Fibroblast of lung (primary cell): ENCODE measurements around the gene MACROD2. TPM values are rescaled to one million over a fixed set of nuclear protein-coding genes. Genes with fewer than 3 reads are reported as not detected.

ENCODE experiments used
- DNase-seq, 2 donors: peaks; one replicate each; pipeline versions ENCODE4 v3.0.0 to v3.0.0-alpha.2; 2010; ENCODE audit warnings: low read depth in 2 of 2
- H2AFZ ChIP-seq: 2 replicates; pipeline ENCODE4 v1.5.1; 2012; ENCODE audit warnings: low read length, control low read depth, inconsistent platforms
- H3K27ac ChIP-seq: 2 replicates; pipeline ENCODE4 v1.5.1; 2011; ENCODE audit warnings: low read length, control low read depth; ENCODE audit not compliant: insufficient read depth
- H3K27me3 ChIP-seq: 2 replicates; pipeline ENCODE4 v1.5.1; 2011; ENCODE audit warnings: mild to moderate bottlenecking, low read length; ENCODE audit not compliant: control insufficient read depth, insufficient read depth
- H3K36me3 ChIP-seq: 2 replicates; pipeline ENCODE4 v1.5.1; 2011; ENCODE audit warnings: low read length; ENCODE audit not compliant: control insufficient read depth, insufficient read depth
- H3K4me1 ChIP-seq: 2 replicates; pipeline ENCODE4 v1.5.1; 2011; ENCODE audit warnings: low read length; ENCODE audit not compliant: control insufficient read depth, insufficient read depth; ENCODE audit errors: extremely low read depth
- H3K4me2 ChIP-seq: 2 replicates; pipeline ENCODE4 v1.5.1; 2011; ENCODE audit warnings: low read length, control low read depth; ENCODE audit not compliant: insufficient read depth; ENCODE audit errors: extremely low read depth
- H3K4me3 ChIP-seq, 4 experiments: fragments of 200-600 bp in 1 of 4; sonication (generic) in 1 of 4; replicated peaks in 1 of 4; 2 replicates each; pipeline ENCODE4 v1.5.1; 2011 to 2016; ENCODE audit warnings: low read length in 4 of 4, low read depth in 3 of 4, mild to moderate bottlenecking in 3 of 4, control low read depth in 2 of 4, inconsistent platforms in 1 of 4, mixed read lengths in 1 of 4; ENCODE audit not compliant: insufficient read depth in 1 of 4; ENCODE audit errors: control extremely low read depth in 1 of 4
- H3K79me2 ChIP-seq: 2 replicates; pipeline ENCODE4 v1.5.1; 2012; ENCODE audit warnings: mild to moderate bottlenecking, low read length, inconsistent platforms; ENCODE audit not compliant: control insufficient read depth, insufficient read depth
- H3K9ac ChIP-seq: 2 replicates; pipeline ENCODE4 v1.5.1; 2011; ENCODE audit warnings: mild to moderate bottlenecking, low read length, control low read depth; ENCODE audit not compliant: insufficient read depth
- H3K9me3 ChIP-seq: 2 replicates; pipeline ENCODE4 v1.5.1; 2012; ENCODE audit warnings: low read depth, low read length; ENCODE audit not compliant: control insufficient read depth, insufficient read depth
- H4K20me1 ChIP-seq: 2 replicates; pipeline ENCODE4 v1.5.1; 2011; ENCODE audit warnings: low read length; ENCODE audit not compliant: control insufficient read depth, insufficient read depth; ENCODE audit errors: extremely low read depth
- EZH2 ChIP-seq: IDR thresholded peaks from 2 replicates; pipeline ENCODE4 v1.5.1; 2012; ENCODE audit warnings: low read length, control low read depth, mild to moderate bottlenecking; ENCODE audit errors: missing control alignments
- polyA plus RNA-seq, 2 donors: library from polyadenylated mRNA; depleted of rRNA in 1 of 2; stranded (reverse) in 1 of 2; unstranded in 1 of 2; fragments of >200 nt; gene quantifications; 2 replicates each; pipeline ENCODE4 v1.2.1, GENCODE V29; 2011 to 2012; ENCODE audit warnings: missing spikeins in 1 of 2
- total RNA-seq: library from RNA; depleted of rRNA; stranded (reverse); fragments of >200 nt; gene quantifications from 2 replicates; pipeline ENCODE4 v1.2.1, GENCODE V29; 2014
- TF ChIP-seq, protein P1 (sequence below), 2 donors: IDR thresholded peaks in 1 of 2; conservative IDR thresholded peaks in 1 of 2; 1 replicate in 1 of 2; 2 replicates in 1 of 2; pipeline ENCODE4 v1.5.1; 2011 to 2012; ENCODE audit warnings: low read length in 2 of 2, control low read depth in 1 of 2, inconsistent platforms in 1 of 2, low read depth in 1 of 2, mild to moderate bottlenecking in 1 of 2

MACROD2 gene
- total and polyA plus RNA-seq, 2 donors (not counting 1 experiment from before 2014, with no cell fraction given) = 0.54 to 1.7 TPM

DNA sequence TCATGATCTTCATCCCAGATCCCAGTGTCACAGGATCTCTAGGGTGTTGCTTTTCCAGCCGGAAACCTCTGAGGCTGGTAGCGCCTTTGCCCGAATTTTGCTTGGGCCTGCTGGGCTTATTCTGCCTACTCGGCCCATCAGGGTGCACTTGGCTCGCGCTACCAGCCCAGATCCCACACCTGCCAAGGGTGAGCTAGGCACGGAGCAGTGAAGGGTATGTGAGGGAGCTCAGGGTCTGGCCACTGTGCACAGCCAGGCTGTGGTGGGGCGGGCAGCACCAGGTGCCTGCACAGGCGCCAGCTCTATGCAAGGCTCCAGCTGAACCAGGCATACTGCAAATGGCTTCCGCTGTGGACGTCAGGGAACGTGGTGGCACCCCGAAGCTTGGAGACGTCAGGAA is 1035.5 kb downstream of the MACROD2 start:
- H4K20me1 ChIP-seq = no peaks in the 10 kb centered on the region
- TF ChIP-seq, protein P1, sequence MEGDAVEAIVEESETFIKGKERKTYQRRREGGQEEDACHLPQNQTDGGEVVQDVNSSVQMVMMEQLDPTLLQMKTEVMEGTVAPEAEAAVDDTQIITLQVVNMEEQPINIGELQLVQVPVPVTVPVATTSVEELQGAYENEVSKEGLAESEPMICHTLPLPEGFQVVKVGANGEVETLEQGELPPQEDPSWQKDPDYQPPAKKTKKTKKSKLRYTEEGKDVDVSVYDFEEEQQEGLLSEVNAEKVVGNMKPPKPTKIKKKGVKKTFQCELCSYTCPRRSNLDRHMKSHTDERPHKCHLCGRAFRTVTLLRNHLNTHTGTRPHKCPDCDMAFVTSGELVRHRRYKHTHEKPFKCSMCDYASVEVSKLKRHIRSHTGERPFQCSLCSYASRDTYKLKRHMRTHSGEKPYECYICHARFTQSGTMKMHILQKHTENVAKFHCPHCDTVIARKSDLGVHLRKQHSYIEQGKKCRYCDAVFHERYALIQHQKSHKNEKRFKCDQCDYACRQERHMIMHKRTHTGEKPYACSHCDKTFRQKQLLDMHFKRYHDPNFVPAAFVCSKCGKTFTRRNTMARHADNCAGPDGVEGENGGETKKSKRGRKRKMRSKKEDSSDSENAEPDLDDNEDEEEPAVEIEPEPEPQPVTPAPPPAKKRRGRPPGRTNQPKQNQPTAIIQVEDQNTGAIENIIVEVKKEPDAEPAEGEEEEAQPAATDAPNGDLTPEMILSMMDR (conservative IDR thresholded peaks at IDR 0.05 in 1 of 2, IDR thresholded peaks at IDR 0.05 in 1 of 2; ENCODE audit: low read depth in 1 of 2, low read length in 2 of 2) = no peak
- TF ChIP-seq EZH2 = no peak
- no peaks in the 10 kb centered on the region for H3K9me3 ChIP-seq
- no peak overlapping the region for H3K4me3 ChIP-seq
- H3K4me1 ChIP-seq = no peaks in the 10 kb centered on the region
- no peaks in the 10 kb centered on the region for H3K36me3 ChIP-seq
- H3K9ac ChIP-seq = no peak overlapping the region
- no peaks in the 10 kb centered on the region for H3K27me3 ChIP-seq
- no peaks in the 10 kb centered on the region for H3K79me2 ChIP-seq
- no peak for DNase-seq
- no peak overlapping the region for H3K4me2 ChIP-seq
- H3K27ac ChIP-seq = no peak overlapping the region
- no peak overlapping the region for H2AFZ ChIP-seq

DNA sequence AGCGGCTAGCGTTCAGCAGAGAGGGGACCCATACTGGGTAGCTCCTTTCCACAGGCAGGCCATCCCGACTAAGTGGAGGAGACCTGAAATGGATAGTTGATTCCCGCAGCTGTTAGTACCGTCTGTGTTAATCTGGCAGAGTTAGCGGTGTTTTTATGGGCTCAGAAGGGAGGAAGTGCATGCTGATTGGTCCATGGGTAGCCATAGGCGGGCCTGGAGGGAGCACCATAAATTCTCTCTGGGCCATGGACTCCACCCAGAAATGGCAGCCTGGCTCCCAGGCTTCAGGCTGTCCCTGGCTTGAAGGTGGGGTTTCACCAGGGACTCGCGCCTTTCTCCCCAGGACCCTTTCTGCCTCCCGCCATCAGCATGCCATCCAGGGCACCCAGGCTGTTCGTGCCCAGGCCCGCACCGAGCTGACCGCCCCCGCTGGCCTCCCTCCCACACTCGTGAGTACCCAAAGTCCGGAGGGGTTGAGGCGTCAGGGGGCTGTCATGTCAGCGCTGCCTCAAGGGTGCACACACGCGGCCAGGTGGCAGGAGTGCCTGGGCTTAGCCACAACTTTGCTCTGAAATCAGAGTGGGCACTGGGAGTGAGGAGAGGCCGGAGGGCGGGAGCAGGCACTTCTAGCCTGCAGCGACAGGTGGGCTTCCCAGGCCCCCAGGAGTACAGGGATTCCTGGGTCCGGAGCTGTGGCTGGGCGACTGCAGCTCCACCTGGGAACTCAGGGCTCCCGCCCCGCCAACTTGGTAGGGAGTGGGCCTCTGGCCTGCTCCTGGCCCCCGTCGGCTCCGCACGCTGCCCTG is 1036.4 kb downstream of the MACROD2 start:
- Histone ChIP-seq H3K4me1 (no peaks in the 10 kb centered on the region), H4K20me1 (no peaks in the 10 kb centered on the region), H3K36me3 (no peaks in the 10 kb centered on the region), H3K9me3 (no peaks in the 10 kb centered on the region), H3K4me3 (no peak overlapping the region), H3K4me2 (no peak overlapping the region), H3K27me3 (no peaks in the 10 kb centered on the region), H3K9ac (no peak overlapping the region), H3K27ac (no peak overlapping the region), H2AFZ (no peak overlapping the region), H3K79me2 (no peaks in the 10 kb centered on the region)
- TF ChIP-seq, protein P1 (conservative IDR thresholded peaks at IDR 0.05 in 1 of 2, IDR thresholded peaks at IDR 0.05 in 1 of 2; ENCODE audit: low read depth in 1 of 2, low read length in 2 of 2) = no peak
- TF ChIP-seq EZH2 = no peak
- no peak for DNase-seq

DNA sequence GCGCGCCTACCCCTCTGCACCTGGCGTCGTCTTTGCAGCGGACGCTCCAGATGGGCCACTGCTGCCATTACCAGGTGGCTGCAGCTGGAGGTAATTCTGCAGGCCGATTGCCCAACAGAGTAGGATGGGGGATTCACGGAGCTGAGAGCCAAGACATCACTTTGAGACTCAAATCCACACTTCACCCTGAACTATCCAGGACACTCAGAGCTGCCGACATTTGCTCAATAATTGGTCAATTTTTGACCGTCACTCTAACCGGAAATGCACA is 1037.0 kb downstream of the MACROD2 start:
- no peak overlapping the region for H3K4me3 ChIP-seq

More for the DNA sequence above, 1037.0 kb downstream of the MACROD2 start:
- Histone ChIP-seq H3K9ac (no peak overlapping the region), H3K27me3 (no peaks in the 10 kb centered on the region), H4K20me1 (no peaks in the 10 kb centered on the region), H3K36me3 (no peaks in the 10 kb centered on the region), H2AFZ (no peak overlapping the region), H3K9me3 (no peaks in the 10 kb centered on the region), H3K4me2 (no peak overlapping the region), H3K79me2 (no peaks in the 10 kb centered on the region), H3K27ac (no peak overlapping the region), H3K4me1 (no peaks in the 10 kb centered on the region)
- no peak for DNase-seq
- no peak for TF ChIP-seq EZH2
- TF ChIP-seq, protein P1 (conservative IDR thresholded peaks at IDR 0.05 in 1 of 2, IDR thresholded peaks at IDR 0.05 in 1 of 2; ENCODE audit: low read depth in 1 of 2, low read length in 2 of 2) = no peak
